H1 (cell line): ENCODE results near the gene FAM170B. TPM values are rescaled to one million over a fixed set of nuclear protein-coding genes. Genes with fewer than 3 reads are reported as not detected.

Source experiments
- CTCF ChIA-PET: fragments of 300-600 bp; sonication (Branson Sonifier 250); formaldehyde crosslinking; loops from one replicate; lab custom pipeline; 2021; ENCODE audit not compliant: partially characterized antibody; lab: Charles Lee
- POLR2A ChIA-PET: fragments of 300-600 bp; sonication (Branson Sonifier 250); formaldehyde crosslinking; loops from one replicate; lab custom pipeline; 2021; ENCODE audit warnings: inconsistent platforms; ENCODE audit not compliant: partially characterized antibody; lab: Charles Lee
- DNase-seq, 2 experiments: peaks; one replicate each; pipeline versions ENCODE4 v3.0.0 to v3.0.0-alpha.2; 2010 to 2022; ENCODE audit warnings: low spot score in 2 of 2, low read depth in 1 of 2, mixed read lengths in 1 of 2
- FAIRE-seq: peaks from 2 replicates; lab custom pipeline; 2011; peaks lifted over from hg19 to GRCh38; lab: Jason Lieb, UNC
- H2AFZ ChIP-seq: 2 replicates; pipeline ENCODE4 v1.8.1; 2012; ENCODE audit warnings: low read length, inconsistent platforms
- H2AK5ac ChIP-seq: 2 replicates; pipeline ENCODE4 v1.6.1; 2013; ENCODE audit warnings: low read depth, low read length
- H2BK120ac ChIP-seq: replicated peaks from 2 replicates; pipeline ENCODE3; 2013; ENCODE audit warnings: low read depth, low read length, inconsistent platforms
- H2BK12ac ChIP-seq: 2 replicates; pipeline ENCODE4 v1.6.1; 2013; ENCODE audit warnings: low read depth, low read length
- H2BK15ac ChIP-seq: 2 replicates; pipeline ENCODE4 v1.6.1; 2013; ENCODE audit warnings: low read length
- H2BK20ac ChIP-seq: 2 replicates; pipeline ENCODE4 v1.6.1; 2013; ENCODE audit warnings: low read length
- H2BK5ac ChIP-seq: 2 replicates; pipeline ENCODE4 v1.6.1; 2013; ENCODE audit warnings: low read depth, low read length
- H3K14ac ChIP-seq: 2 replicates; pipeline ENCODE4 v1.6.1; 2013; ENCODE audit warnings: inconsistent platforms; ENCODE audit not compliant: insufficient read length
- H3K18ac ChIP-seq: 2 replicates; pipeline ENCODE4 v1.6.1; 2013; ENCODE audit warnings: low read length; ENCODE audit errors: extremely low read depth
- H3K23ac ChIP-seq: 2 replicates; pipeline ENCODE4 v1.6.1; 2013; ENCODE audit warnings: inconsistent platforms; ENCODE audit not compliant: insufficient read length
- H3K23me2 ChIP-seq: 2 replicates; pipeline ENCODE4 v1.6.1; 2013; ENCODE audit warnings: low read depth, low read length
- H3K27ac ChIP-seq: 2 replicates; pipeline ENCODE4 v1.6.1; 2011; ENCODE audit warnings: low read depth, low read length, inconsistent platforms
- H3K27me3 ChIP-seq, 4 experiments: replicated peaks in 1 of 4; 1 replicate in 1 of 4; 2 replicates in 3 of 4; pipeline versions ENCODE4 v1.6.1 to v1.8.1; 2011 to 2013; ENCODE audit warnings: low read length in 3 of 4, mild to moderate bottlenecking in 3 of 4, inconsistent platforms in 2 of 4, mixed read lengths in 2 of 4, moderate library complexity in 1 of 4; ENCODE audit not compliant: control insufficient read depth in 3 of 4, insufficient read depth in 3 of 4; ENCODE audit errors: extremely low read depth in 1 of 4
- H3K36me3 ChIP-seq, 4 experiments: 2 replicates each; pipeline versions ENCODE4 v1.6.1 to v1.8.1; 2011 to 2013; ENCODE audit warnings: mild to moderate bottlenecking in 4 of 4, low read length in 3 of 4, moderate library complexity in 2 of 4, control low read depth in 1 of 4, inconsistent platforms in 1 of 4; ENCODE audit not compliant: insufficient read depth in 4 of 4, control insufficient read depth in 2 of 4
- H3K4ac ChIP-seq: replicated peaks from 2 replicates; pipeline ENCODE3; 2013; ENCODE audit warnings: low read length, low read depth, mixed read lengths, inconsistent platforms; ENCODE audit not compliant: insufficient read length
- H3K4me1 ChIP-seq, 4 experiments: replicated peaks in 1 of 4; 1 replicate in 1 of 4; 2 replicates in 3 of 4; pipeline versions ENCODE4 v1.6.1 to v1.8.1; 2011 to 2013; ENCODE audit warnings: low read length in 3 of 4, inconsistent platforms in 2 of 4, mixed read lengths in 1 of 4; ENCODE audit not compliant: insufficient read depth in 4 of 4, control insufficient read depth in 3 of 4
- H3K4me2 ChIP-seq, 2 experiments: 2 replicates each; pipeline versions ENCODE4 v1.6.1 to v1.8.1; 2011 to 2013; ENCODE audit warnings: low read depth in 2 of 2, low read length in 2 of 2, control low read depth in 1 of 2, inconsistent platforms in 1 of 2, mild to moderate bottlenecking in 1 of 2; ENCODE audit not compliant: insufficient read depth in 1 of 2
- H3K4me3 ChIP-seq, 4 experiments: fragments of 200-600, 300-600 bp in 1 of 4; sonication (generic), shearing (Covaris generic), sonication (Bioruptor Twin) in 1 of 4; 2 replicates each; pipeline versions ENCODE4 v1.5.1 to v1.8.1; 2011 to 2016; ENCODE audit warnings: low read length in 4 of 4, low read depth in 3 of 4, control low read depth in 2 of 4, inconsistent platforms in 2 of 4, mild to moderate bottlenecking in 2 of 4, mixed read lengths in 1 of 4, moderate library complexity in 1 of 4; ENCODE audit not compliant: insufficient read depth in 2 of 4; ENCODE audit errors: extremely low read depth in 1 of 4
- H3K56ac ChIP-seq: replicated peaks from 2 replicates; pipeline ENCODE3; 2013; ENCODE audit warnings: low read depth, mild to moderate bottlenecking, mixed read lengths, low read length, inconsistent platforms; ENCODE audit not compliant: insufficient read length
- H3K79me1 ChIP-seq: 2 replicates; pipeline ENCODE4 v1.6.1; 2013; ENCODE audit warnings: low read depth, low read length, control low read depth
- H3K79me2 ChIP-seq, 2 experiments: 2 replicates each; pipeline versions ENCODE4 v1.6.1 to v1.8.1; 2012 to 2013; ENCODE audit warnings: low read length in 2 of 2, mild to moderate bottlenecking in 2 of 2, inconsistent platforms in 1 of 2; ENCODE audit not compliant: insufficient read depth in 2 of 2, control insufficient read depth in 1 of 2
- H3K9ac ChIP-seq, 4 experiments: replicated peaks in 1 of 4; 1 replicate in 1 of 4; 2 replicates in 3 of 4; pipeline versions ENCODE4 v1.6.1 to v1.8.1; 2011 to 2013; ENCODE audit warnings: low read depth in 3 of 4, low read length in 3 of 4, control low read depth in 2 of 4, mild to moderate bottlenecking in 2 of 4, moderate library complexity in 2 of 4, inconsistent platforms in 1 of 4; ENCODE audit errors: extremely low read depth in 1 of 4
- H3K9me3 ChIP-seq, 2 experiments: 2 replicates each; pipeline versions ENCODE4 v1.6.1 to v1.8.1; 2012 to 2013; ENCODE audit warnings: mild to moderate bottlenecking in 2 of 2, moderate library complexity in 2 of 2, control low read depth in 1 of 2, inconsistent platforms in 1 of 2, low read depth in 1 of 2, low read length in 1 of 2, mixed read lengths in 1 of 2; ENCODE audit not compliant: insufficient read depth in 2 of 2
- H4K20me1 ChIP-seq, 2 experiments: replicated peaks in 1 of 2; 2 replicates each; pipeline versions ENCODE3 to v1.8.1; 2011 to 2013; ENCODE audit warnings: inconsistent platforms in 2 of 2, low read length in 2 of 2, mild to moderate bottlenecking in 1 of 2; ENCODE audit not compliant: insufficient read depth in 2 of 2, control insufficient read depth in 1 of 2
- H4K5ac ChIP-seq: 2 replicates; pipeline ENCODE4 v1.6.1; 2013; ENCODE audit warnings: low read length, low read depth, mixed read lengths, inconsistent platforms; ENCODE audit not compliant: insufficient read length
- H4K8ac ChIP-seq: 2 replicates; pipeline ENCODE4 v1.8.0; 2013; ENCODE audit warnings: mild to moderate bottlenecking, moderate library complexity, low read length, inconsistent platforms; ENCODE audit not compliant: insufficient read depth; ENCODE audit errors: extremely low read depth
- H4K91ac ChIP-seq: replicated peaks from 2 replicates; pipeline ENCODE3; 2013; ENCODE audit warnings: low read length, mixed read lengths, inconsistent platforms; ENCODE audit not compliant: insufficient read length
- BRCA1 ChIP-seq: IDR thresholded peaks from 2 replicates; pipeline ENCODE4 v1.6.1; 2012; ENCODE audit warnings: low read depth, low read length, improper control_type of control experiment
- CTBP2 ChIP-seq: IDR thresholded peaks from 2 replicates; pipeline ENCODE4 v1.7.0; 2011; ENCODE audit warnings: borderline replicate concordance, mild to moderate bottlenecking, moderate library complexity, mixed read lengths, low read length; ENCODE audit not compliant: insufficient read depth, insufficient read length
- WGBS, 2 experiments: shearing (Covaris generic) in 1 of 2; methylation state at CpG; one replicate each; pipeline versions ENCODE4 v1.1.6 to v1.1.7; 2013 to 2015; ENCODE audit warnings: low lambda C conversion rate in 2 of 2, mixed read lengths in 2 of 2, inconsistent platforms in 1 of 2, low coverage in 1 of 2, missing lambda C conversion rate in 1 of 2; ENCODE audit not compliant: insufficient replicate concordance in 2 of 2, insufficient coverage in 1 of 2, insufficient read length in 1 of 2; ENCODE audit errors: extremely low coverage in 1 of 2, missing lambda C conversion rate in 1 of 2; 5-methylcytosine and 5-hydroxymethylcytosine counted together
- polyA plus RNA-seq, 7 experiments: library from polyadenylated mRNA; depleted of rRNA in 3 of 7; stranded (reverse) in 5 of 7; unstranded in 2 of 7; fragments of >200 nt in 5 of 7; fragments of 200-250 nt in 2 of 7; gene quantifications; 1 replicate in 5 of 7; 2 replicates in 1 of 7; 4 replicates in 1 of 7; pipeline versions ENCODE4 v1.2.1 to v1.2.3, GENCODE V29; 2011 to 2013; ENCODE audit warnings: missing spikeins in 2 of 7, mixed read lengths in 2 of 7
- total RNA-seq: library from RNA; stranded (reverse); fragmentation: NEBNext Ultra II Directional; extraction: Animal tissue kit (Norgen Biotek cat#: 25700); gene quantifications from 2 replicates; pipeline ENCODE4 v1.2.1, GENCODE V29; 2021

Gene FAM170B
- total and polyA plus RNA-seq, 2 of the 8 experiments (the other 6 are each of a cell fraction or from before 2014, with no cell fraction given) = not detected

DNA sequence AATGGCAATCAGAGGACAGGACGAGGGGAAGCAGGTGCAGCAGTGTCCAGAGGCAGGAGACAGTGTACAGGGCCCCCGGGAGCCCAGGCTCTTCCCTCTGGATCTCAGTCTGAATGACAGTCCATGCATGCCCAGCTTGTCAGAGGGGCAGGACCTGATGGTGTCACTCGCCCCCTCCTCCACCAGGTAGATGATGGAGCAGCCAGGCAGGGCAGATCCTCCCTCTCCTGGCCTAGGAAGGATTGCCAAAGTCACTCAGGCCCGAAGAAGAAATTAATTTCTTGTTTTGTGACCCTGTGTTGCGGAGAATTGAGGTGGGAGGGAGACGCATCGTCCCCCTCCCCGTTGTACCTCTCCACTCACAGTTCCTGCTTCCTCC lies 22.5 kb downstream of the FAM170B start:
- no peak overlapping the region for H3K27ac ChIP-seq

More for the DNA sequence above, 22.5 kb downstream of the FAM170B start:
- TF ChIP-seq CTBP2 (no peak), BRCA1 (no peak)
- TF ChIP-seq, all 59 proteins: peak for 0
- Histone ChIP-seq H3K9ac (no peak overlapping the region), H3K56ac (no peak overlapping the region), H3K14ac (no peak overlapping the region), H4K5ac (no peak overlapping the region), H2BK5ac (no peak overlapping the region), H3K79me1 (no peaks in the 10 kb centered on the region), H3K18ac (no peak overlapping the region), H3K79me2 (no peaks in the 10 kb centered on the region), H3K4ac (no peak overlapping the region), H4K91ac (no peak overlapping the region), H3K4me2 (no peak overlapping the region), H4K8ac (no peak overlapping the region), H2BK15ac (no peak overlapping the region), H3K27me3 (peaks cover 0 to 9% (median 6%) of the 10 kb centered on the region in 4 experiments; a peak in 5 of 7 replicates), H3K4me1 (no peaks in the 10 kb centered on the region), H3K23me2 (peaks cover 3% of the 10 kb centered on the region; the same call in 1 of the 2 replicates), H4K20me1 (no peaks in the 10 kb centered on the region), H3K23ac (no peak overlapping the region), H3K4me3 (no peak overlapping the region), H2AK5ac (no peak overlapping the region), H2AFZ (no peak overlapping the region), H2BK12ac (no peak overlapping the region), H2BK120ac (no peak overlapping the region), H3K9me3 (no peaks in the 10 kb centered on the region), H2BK20ac (no peak overlapping the region), H3K36me3 (no peaks in the 10 kb centered on the region)
- CTCF ChIA-PET = interaction anchor here (1.6 kb wide), 1 partner anchor 53 kb away, joined by 3 read pairs; no protein-coding TSS in a partner anchor
- no peak for DNase-seq
- FAIRE-seq = no peak
- WGBS, 2 experiments = 75% methylated on average over 8 of the region's 8 CpGs; no CpG with 5 or more reads in 1 of the 2 experiments
- POLR2A ChIA-PET = no interaction called here
